Measurements from ENCODE around the gene EMX1. TPM values are rescaled to one million over a fixed set of nuclear protein-coding genes. Genes with fewer than 3 reads are reported as not detected.

EMX1 gene
- total RNA-seq, 2 donors from 2014 or later, result not detected

- Mint-ChIP-seq H3K9me3 (no peaks in the 10 kb centered on the region), H3K4me3 (no peak overlapping the region), H3K27ac (no peak overlapping the region), H3K36me3 (ENCODE audit: low read depth) (no peaks in the 10 kb centered on the region), H3K4me1 (no peaks in the 10 kb centered on the region), H3K27me3 (no peaks in the 10 kb centered on the region)
- ATAC-seq (replicated peaks), result no peak
Observed at GRCh38 chr2:72979896-72980295, 62.6 kb downstream of the EMX1 start.

GRCh38 chr2:72980535-72981217 is 63.4 kb downstream of the EMX1 start:
- ATAC-seq (replicated peaks), result no peak
- no peaks in the 10 kb centered on the region for H3K36me3 Mint-ChIP-seq (ENCODE audit: low read depth)
- H3K27ac Mint-ChIP-seq, result no peak overlapping the region
- H3K4me3 Mint-ChIP-seq, result no peak overlapping the region
- no peaks in the 10 kb centered on the region for H3K27me3 Mint-ChIP-seq
- no peaks in the 10 kb centered on the region for H3K4me1 Mint-ChIP-seq
- H3K9me3 Mint-ChIP-seq, result no peaks in the 10 kb centered on the region

- ATAC-seq (replicated peaks), result no peak
- Mint-ChIP-seq H3K36me3 (ENCODE audit: low read depth) (no peaks in the 10 kb centered on the region), H3K4me3 (no peak overlapping the region), H3K9me3 (no peaks in the 10 kb centered on the region), H3K4me1 (no peaks in the 10 kb centered on the region), H3K27me3 (no peaks in the 10 kb centered on the region), H3K27ac (no peak overlapping the region)
Observed at GRCh38 chr2:72981536-72981935, 64.2 kb downstream of the EMX1 start.

DNA sequence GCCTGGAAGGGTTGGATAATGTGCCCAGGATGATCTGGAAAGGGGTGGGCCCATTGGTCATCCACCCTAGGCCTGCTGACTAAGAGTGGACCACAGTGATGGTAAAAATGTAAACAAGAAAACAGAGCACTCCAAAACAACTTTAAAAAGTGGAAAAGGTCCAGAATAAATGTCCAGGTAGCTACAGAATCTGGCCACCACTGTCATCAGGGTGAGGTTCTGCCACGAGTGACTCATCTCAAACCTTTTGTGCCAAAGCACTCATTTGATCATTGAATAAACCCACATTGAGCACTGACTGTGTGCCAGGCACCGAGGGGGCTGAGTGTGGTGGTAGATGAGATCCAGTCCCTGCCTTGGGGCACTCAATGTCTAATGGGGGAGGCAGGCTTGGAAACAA is 64.9 kb downstream of the EMX1 start:
- H3K27ac Mint-ChIP-seq, result peak overlapping the region; percentile 44
- no peaks in the 10 kb centered on the region for H3K27me3 Mint-ChIP-seq
- H3K9me3 Mint-ChIP-seq, result no peaks in the 10 kb centered on the region
- no peak for ATAC-seq (replicated peaks)
- no peaks in the 10 kb centered on the region for H3K36me3 Mint-ChIP-seq (ENCODE audit: low read depth)
- H3K4me3 Mint-ChIP-seq, result no peak overlapping the region
- H3K4me1 Mint-ChIP-seq, result no peaks in the 10 kb centered on the region

DNA sequence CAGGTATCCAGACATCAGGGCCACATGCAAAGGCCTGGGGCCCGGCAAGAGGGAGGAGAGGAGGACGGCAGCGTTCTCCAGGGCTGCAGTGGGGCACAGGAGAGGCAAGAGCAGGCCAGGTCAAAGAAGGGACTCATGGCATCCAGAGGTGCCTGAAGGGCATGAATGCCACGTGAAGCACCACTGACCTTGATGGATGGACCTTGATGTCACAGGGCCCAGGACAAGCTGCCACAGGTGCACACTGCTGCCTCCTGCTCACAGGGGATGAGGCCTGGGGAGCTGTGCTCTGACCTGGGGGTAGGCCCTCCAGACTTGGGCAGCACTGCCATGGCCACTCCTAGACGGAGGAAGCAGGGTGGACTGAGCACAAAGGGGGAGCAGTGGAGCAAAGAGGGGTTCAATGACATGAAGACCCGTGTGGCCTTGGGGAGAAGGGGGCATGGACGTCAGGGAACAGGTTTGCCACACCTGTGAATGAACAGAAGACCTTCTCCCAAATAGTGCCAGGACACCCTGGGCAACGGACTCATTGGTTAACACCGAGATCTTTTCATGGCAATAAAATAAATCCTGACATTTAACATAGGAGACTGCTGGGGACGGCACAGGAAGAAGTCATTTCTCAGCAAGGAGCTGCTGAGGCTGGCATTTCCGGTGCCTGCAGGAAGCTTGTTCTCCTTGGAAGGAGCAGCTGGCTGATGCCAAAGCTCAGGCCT is 65.6 kb downstream of the EMX1 start:
- no peak overlapping the region for H3K4me3 Mint-ChIP-seq
- no peak for ATAC-seq (replicated peaks)
- no peaks in the 10 kb centered on the region for H3K27me3 Mint-ChIP-seq
- peak overlapping the region; percentile 44 for H3K27ac Mint-ChIP-seq
- H3K36me3 Mint-ChIP-seq (ENCODE audit: low read depth), result no peaks in the 10 kb centered on the region
- H3K9me3 Mint-ChIP-seq, result no peaks in the 10 kb centered on the region
- H3K4me1 Mint-ChIP-seq, result no peaks in the 10 kb centered on the region

DNA sequence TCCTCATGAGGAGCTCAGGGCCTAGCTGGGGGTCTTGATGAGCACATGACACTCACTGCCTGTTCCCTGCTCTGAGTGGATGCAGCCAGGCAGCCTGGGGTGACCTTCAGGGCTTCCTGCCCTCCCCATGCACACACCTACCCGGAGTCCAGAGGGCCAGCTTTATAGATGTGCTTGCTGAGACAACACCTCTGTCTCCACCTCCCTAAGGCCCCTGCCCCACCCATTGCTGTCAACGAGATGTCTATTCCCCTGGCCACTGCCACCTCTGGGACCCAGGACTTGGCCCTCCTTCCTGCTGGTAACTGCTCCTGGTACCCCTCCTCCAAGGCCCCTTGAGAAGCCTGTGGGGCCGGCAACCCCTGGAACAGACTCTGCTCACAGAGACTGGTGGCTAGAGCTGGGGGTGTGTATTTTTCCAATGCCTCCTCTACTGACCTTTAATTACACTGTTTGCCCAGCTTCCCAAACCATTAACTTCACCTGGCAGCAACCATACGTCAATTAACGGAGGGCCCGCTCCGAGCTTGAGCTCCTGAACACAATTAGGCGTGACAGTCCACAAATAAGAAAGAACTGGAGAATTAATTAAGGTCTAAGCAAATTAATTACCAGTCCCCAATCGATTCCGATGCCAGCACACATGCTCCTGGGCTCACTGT is 66.3 kb downstream of the EMX1 start:
- Mint-ChIP-seq H3K4me1 (no peaks in the 10 kb centered on the region), H3K27me3 (no peaks in the 10 kb centered on the region), H3K36me3 (ENCODE audit: low read depth) (no peaks in the 10 kb centered on the region), H3K4me3 (no peak overlapping the region), H3K9me3 (no peaks in the 10 kb centered on the region), H3K27ac (no peak overlapping the region)
- ATAC-seq (replicated peaks), result no peak

DNA sequence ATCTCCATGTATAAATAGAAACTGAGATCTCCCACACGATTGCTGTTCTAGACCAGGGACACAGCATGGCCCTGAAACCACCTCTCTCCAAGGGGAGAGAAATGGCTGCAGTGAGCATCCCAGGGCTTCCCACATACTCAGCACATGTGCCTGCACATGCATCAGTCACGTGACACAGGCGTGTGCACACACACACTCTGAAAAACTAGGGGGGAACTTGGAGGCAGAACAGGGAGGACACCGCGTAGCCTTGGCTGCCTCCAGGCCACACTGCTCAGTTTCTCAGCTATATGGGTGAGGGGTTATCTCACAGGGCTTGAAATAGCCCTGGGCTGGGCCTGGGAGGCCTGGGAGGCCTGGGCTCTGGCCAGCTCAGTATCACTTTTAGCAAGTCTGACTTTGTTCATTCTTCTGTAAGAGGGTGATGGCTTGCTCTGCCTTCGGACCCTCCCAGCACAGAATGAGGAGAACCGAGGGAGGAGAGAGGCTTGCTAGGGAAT is 66.9 kb downstream of the EMX1 start:
- no peaks in the 10 kb centered on the region for H3K36me3 Mint-ChIP-seq (ENCODE audit: low read depth)
- no peak for ATAC-seq (replicated peaks)
- no peak overlapping the region for H3K4me3 Mint-ChIP-seq
- no peaks in the 10 kb centered on the region for H3K4me1 Mint-ChIP-seq
- H3K27ac Mint-ChIP-seq, result no peak overlapping the region
- H3K27me3 Mint-ChIP-seq, result no peaks in the 10 kb centered on the region
- H3K9me3 Mint-ChIP-seq, result no peaks in the 10 kb centered on the region

Other genes with a start within 250 kb of the EMX1 start
- 10 to 100 TPM; 12.1 to 12.8 TPM for gene EXOC6B, start 91.5 kb upstream of the EMX1 start, total RNA-seq
- 10 to 100 TPM in 1 of 2 donors, 1 to 10 TPM in 1; 5.2 to 12.9 TPM for gene SPR, start 30.1 kb upstream of the EMX1 start, total RNA-seq
- gene SFXN5, start 154.2 kb downstream of the EMX1 start, total RNA-seq, result 10 to 100 TPM in 1 of 2 donors, 1 to 10 TPM in 1; 7.6 to 10.3 TPM
- 10 to 100 TPM; 15.5 to 29.9 TPM for gene RAB11FIP5, start 195.4 kb downstream of the EMX1 start, total RNA-seq